IPS-NIHi7 (cell line): Measurements from ENCODE around the gene TSHZ2.
A peak's percentile ranks its signal among the peaks of the same experiment; 100 is the strongest.

Experiments
- DNase-seq: peaks from one replicate; pipeline ENCODE4 v3.0.0; 2012; ENCODE audit warnings: mixed read lengths; ENCODE audit errors: extremely low spot score

TSHZ2 gene

GRCh38 chr20:53245574-53245973 is 273.4 kb downstream of the TSHZ2 start:
- no peak for DNase-seq

- no peak for DNase-seq
Observed at GRCh38 chr20:53247468-53248103, 275.4 kb downstream of the TSHZ2 start.

GRCh38 chr20:53250456-53250855 is 278.3 kb downstream of the TSHZ2 start:
- DNase-seq: no peak

GRCh38 chr20:53252002-53252401 is 279.8 kb downstream of the TSHZ2 start:
- DNase-seq: no peak

GRCh38 chr20:53253668-53254067 is 281.5 kb downstream of the TSHZ2 start:
- no peak for DNase-seq

GRCh38 chr20:53255102-53255710 is 283.0 kb downstream of the TSHZ2 start:
- DNase-seq: no peak

- no peak for DNase-seq
Observed at GRCh38 chr20:53258741-53259140, 286.6 kb downstream of the TSHZ2 start.

GRCh38 chr20:53260168-53260567 is 288.0 kb downstream of the TSHZ2 start:
- no peak for DNase-seq

- no peak for DNase-seq
Observed at GRCh38 chr20:53260591-53260990, 288.4 kb downstream of the TSHZ2 start.

- DNase-seq: no peak
Observed at GRCh38 chr20:53262365-53262764, 290.2 kb downstream of the TSHZ2 start.

GRCh38 chr20:53263554-53264438 is 291.6 kb downstream of the TSHZ2 start:
- no peak for DNase-seq

GRCh38 chr20:53264604-53265003 is 292.4 kb downstream of the TSHZ2 start:
- DNase-seq: no peak

GRCh38 chr20:53265304-53265875 is 293.2 kb downstream of the TSHZ2 start:
- DNase-seq: peak; percentile 20

- DNase-seq: no peak
Observed at GRCh38 chr20:53269380-53269779, 297.2 kb downstream of the TSHZ2 start.

GRCh38 chr20:53270792-53271375 is 298.7 kb downstream of the TSHZ2 start:
- no peak for DNase-seq

- DNase-seq: no peak
Observed at GRCh38 chr20:53274365-53274764, 302.2 kb downstream of the TSHZ2 start.

- no peak for DNase-seq
Observed at GRCh38 chr20:53274807-53275206, 302.6 kb downstream of the TSHZ2 start.

- DNase-seq: no peak
Observed at GRCh38 chr20:53276143-53276542, 304.0 kb downstream of the TSHZ2 start.

- no peak for DNase-seq
Observed at GRCh38 chr20:53278555-53278954, 306.4 kb downstream of the TSHZ2 start.

- DNase-seq: no peak
Observed at GRCh38 chr20:53279735-53280134, 307.6 kb downstream of the TSHZ2 start.

GRCh38 chr20:53281557-53282117 is 309.5 kb downstream of the TSHZ2 start:
- DNase-seq: peak; percentile 35
